Loucy (cell line): ENCODE results near the gene MYO10.

ENCODE experiments used
- CTCF ChIP-seq: fragments of 200-600 bp; sonication (generic); conservative IDR thresholded peaks from 2 replicates; pipeline ENCODE4 v1.5.1; 2014; ENCODE audit warnings: mild to moderate bottlenecking, antibody characterized with exemption, low read length
- EZH2phosphoT487 ChIP-seq: fragments of 200-600 bp; IDR thresholded peaks from 2 replicates; pipeline ENCODE4 v1.6.1; 2018; ENCODE audit warnings: antibody characterized with exemption, mild to moderate bottlenecking, moderate library complexity, borderline replicate concordance

GRCh38 chr5:16661713-16662112 lies 274.4 kb downstream of the MYO10 start:
- no peak for TF ChIP-seq CTCF
- TF ChIP-seq EZH2phosphoT487, result no peak
